Cardiac muscle cell (in vitro differentiated cells and primary cell): ENCODE data around the gene ABRACL. TPM values are rescaled to one million over a fixed set of nuclear protein-coding genes. Genes with fewer than 3 reads are reported as not detected.

Experiments
- DNase-seq, 2 donors: peaks; one replicate each; pipeline versions ENCODE4 v3.0.0 to v3.0.0-alpha.2; 2010 to 2017; ENCODE audit warnings: low read depth in 1 of 2, low spot score in 1 of 2
- H3K27ac ChIP-seq: fragments of 200-600 bp; sonication (generic); 2 replicates; pipeline ENCODE4 v1.5.1; 2016
- H3K27me3 ChIP-seq: fragments of 200-600 bp; sonication (generic); 2 replicates; pipeline ENCODE4 v1.6.0; 2016; ENCODE audit warnings: control low read depth
- H3K36me3 ChIP-seq: fragments of 200-600 bp; sonication (generic); 2 replicates; pipeline ENCODE4 v1.5.1; 2016; ENCODE audit warnings: control low read depth
- H3K4me1 ChIP-seq: fragments of 200-600 bp; sonication (generic); 2 replicates; pipeline ENCODE4 v1.8.1; 2017; ENCODE audit warnings: low read depth, mild to moderate bottlenecking, mixed run types
- H3K4me3 ChIP-seq: fragments of 200-600 bp; sonication (generic); 2 replicates; pipeline ENCODE4 v1.5.1; 2016; ENCODE audit warnings: mild to moderate bottlenecking
- H3K9me3 ChIP-seq: fragments of 200-600 bp; sonication (generic); 2 replicates; pipeline ENCODE4 v1.5.1; 2017; ENCODE audit warnings: low read depth, mild to moderate bottlenecking, control low read depth
- CTCF ChIP-seq: IDR thresholded peaks from 2 replicates; pipeline ENCODE4 v1.5.1; 2012; ENCODE audit warnings: low read depth, mild to moderate bottlenecking, low read length
- polyA plus RNA-seq: library from polyadenylated mRNA; unstranded; fragments of >200 nt; fragmentation: Nextera tagmentation; extraction: Ambion mirVana; gene quantifications from 2 replicates; pipeline ENCODE4 v1.2.1, GENCODE V29; 2016
- total RNA-seq: library from RNA; depleted of rRNA; stranded (reverse); fragments of >200 nt; gene quantifications from 2 replicates; pipeline ENCODE4 v1.2.3, GENCODE V29; 2016

The ABRACL gene
- total RNA-seq, result 9.8 and 12.0 TPM in 2 replicates
- polyA plus RNA-seq, result 33.0 and 37.8 TPM in 2 replicates

GRCh38 chr6:139028658-139029469 lies at the start of gene ABRACL:
TSS of gene ABRACL (plus strand) at chr6:139028745. CDS start at chr6:139034161, 5,416 bp downstream.
- no peaks in the 10 kb centered on the region for H3K9me3 ChIP-seq
- TF ChIP-seq CTCF, result no peak
- no peaks in the 10 kb centered on the region for H3K27me3 ChIP-seq
- no peaks in the 10 kb centered on the region for H3K36me3 ChIP-seq
- peaks cover 9% of the 10 kb centered on the region for H3K4me1 ChIP-seq
- peak; percentile 65 to 73 for DNase-seq
- H3K4me3 ChIP-seq, result peak within 1 kb of the TSS; percentile 73
- H3K27ac ChIP-seq, result peak within 1 kb of the TSS; percentile 81

- no peak for TF ChIP-seq CTCF
- DNase-seq, result peak in 1 of 2 donors; percentile 20
- H3K27ac ChIP-seq, result no peak overlapping the region
- peaks cover 7% of the 10 kb centered on the region for H3K4me1 ChIP-seq
- H3K36me3 ChIP-seq, result no peaks in the 10 kb centered on the region
- H3K4me3 ChIP-seq, result no peak overlapping the region
- H3K9me3 ChIP-seq, result no peaks in the 10 kb centered on the region
- no peaks in the 10 kb centered on the region for H3K27me3 ChIP-seq
Observed at GRCh38 chr6:138979365-138979764, 49.2 kb upstream of the ABRACL start.

- H3K27ac ChIP-seq, result peak overlapping the region; percentile 36
- no peak for DNase-seq
- peaks cover 9% of the 10 kb centered on the region for H3K4me1 ChIP-seq
Observed at GRCh38 chr6:138979813-138980668, 48.5 kb upstream of the ABRACL start.

GRCh38 chr6:138981416-138981815 lies 47.1 kb upstream of the ABRACL start:
- H3K27me3 ChIP-seq, result no peaks in the 10 kb centered on the region
- peak in 1 of 2 donors; percentile 45 for DNase-seq
- no peak overlapping the region for H3K27ac ChIP-seq
- no peaks in the 10 kb centered on the region for H3K36me3 ChIP-seq
- H3K9me3 ChIP-seq, result no peaks in the 10 kb centered on the region
- H3K4me1 ChIP-seq, result peaks cover 21% of the 10 kb centered on the region
- no peak overlapping the region for H3K4me3 ChIP-seq
- no peak for TF ChIP-seq CTCF

More at GRCh38 chr6:138979813-138980668, 48.5 kb upstream of the ABRACL start:
- H3K9me3 ChIP-seq, result no peaks in the 10 kb centered on the region
- no peaks in the 10 kb centered on the region for H3K27me3 ChIP-seq
- no peak for TF ChIP-seq CTCF
- no peak overlapping the region for H3K4me3 ChIP-seq
- H3K36me3 ChIP-seq, result no peaks in the 10 kb centered on the region

GRCh38 chr6:138986578-138986977 lies 42.0 kb upstream of the ABRACL start:
- TF ChIP-seq CTCF, result no peak
- DNase-seq, result peak in 1 of 2 donors; percentile 40
- H3K4me3 ChIP-seq, result peak overlapping the region; percentile 77
- H3K9me3 ChIP-seq, result no peaks in the 10 kb centered on the region
- H3K27ac ChIP-seq, result no peak overlapping the region
- H3K4me1 ChIP-seq, result peaks cover 18% of the 10 kb centered on the region
- no peaks in the 10 kb centered on the region for H3K27me3 ChIP-seq
- no peaks in the 10 kb centered on the region for H3K36me3 ChIP-seq
